GM19328 (cell line): ENCODE data around the gene TMEM255A.
"Not testable (repeated sequence)": the region's sequence is repeated elsewhere in the genome, so short reads cannot be mapped to it uniquely, and the experiment has no call there.

Experiments used
- ATAC-seq: cut with Tn5 transposase; IDR thresholded peaks from one replicate; pipeline ENCODE4 v1.9.1; 2021; ENCODE audit warnings: mild to moderate bottlenecking, moderate library complexity; ENCODE audit not compliant: unreplicated experiment

The TMEM255A gene

GRCh38 chrX:120310861-120311726 is at the start of gene TMEM255A:
TMEM255A (minus strand) TSS chrX:120311461; CDS start chrX:120311309, 152 bp downstream.
- ATAC-seq, result no peak

DNA sequence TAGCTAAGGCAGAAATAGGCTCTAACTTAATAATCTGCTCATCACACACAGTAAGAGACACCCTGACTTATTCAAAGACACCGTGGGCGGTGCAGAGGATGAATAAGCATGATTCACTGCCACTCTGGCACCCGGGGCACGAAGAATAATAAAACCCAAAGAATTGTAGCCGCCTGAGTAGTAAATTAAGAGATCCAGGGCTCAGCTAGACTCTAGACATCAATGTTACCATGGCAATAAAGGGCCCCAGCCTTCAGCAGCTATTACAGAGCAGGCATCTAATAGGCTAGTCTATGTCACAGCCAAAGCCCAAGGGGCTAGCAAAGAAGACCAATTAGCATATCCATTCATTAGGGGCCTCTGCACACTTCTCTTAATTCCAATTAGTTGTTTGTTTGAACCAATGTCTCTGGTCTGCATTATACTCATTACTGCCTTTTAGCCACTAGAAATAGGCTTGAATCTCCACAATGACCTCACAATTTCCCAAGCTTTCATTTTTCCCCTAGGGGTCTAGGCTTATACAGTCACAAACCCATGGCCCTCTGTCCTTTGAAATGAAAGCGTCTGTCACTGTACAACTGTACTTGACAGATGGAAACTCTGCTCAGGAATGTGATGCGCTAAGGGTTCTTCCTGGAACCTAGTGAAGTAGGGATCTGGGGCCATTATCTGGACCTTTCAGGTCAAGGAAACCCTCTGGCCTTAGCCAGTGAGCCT is 47.6 kb upstream of the TMEM255A start:
- no peak for ATAC-seq

GRCh38 chrX:120357186-120357585 is 45.9 kb upstream of the TMEM255A start:
- ATAC-seq, result no peak

GRCh38 chrX:120356084-120356483 is 44.8 kb upstream of the TMEM255A start:
- ATAC-seq, result no peak

- no peak for ATAC-seq
These were observed 39.3 kb upstream of the TMEM255A start for GRCh38 chrX:120350450-120351138.

DNA sequence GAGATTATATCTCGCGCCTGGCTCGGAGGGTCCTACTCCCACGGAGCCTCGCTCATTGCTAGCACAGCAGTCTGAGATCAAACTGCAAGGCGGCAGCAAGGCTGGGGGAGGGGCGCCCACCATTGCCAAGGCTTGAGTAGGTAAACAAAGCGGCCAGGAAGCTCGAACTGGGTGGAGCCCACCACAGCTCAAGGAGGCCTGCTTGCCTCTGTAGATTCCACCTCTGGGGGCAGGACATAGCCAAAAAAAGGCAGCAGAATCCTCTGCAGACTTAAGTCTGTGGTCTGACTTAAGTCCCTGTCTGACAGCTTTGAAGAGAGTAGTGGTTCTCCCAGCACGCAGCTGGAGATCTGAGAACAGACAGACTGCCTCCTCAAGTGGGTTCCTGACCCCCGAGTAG is 33.3 kb upstream of the TMEM255A start:
- ATAC-seq, result not testable (repeated sequence)

DNA sequence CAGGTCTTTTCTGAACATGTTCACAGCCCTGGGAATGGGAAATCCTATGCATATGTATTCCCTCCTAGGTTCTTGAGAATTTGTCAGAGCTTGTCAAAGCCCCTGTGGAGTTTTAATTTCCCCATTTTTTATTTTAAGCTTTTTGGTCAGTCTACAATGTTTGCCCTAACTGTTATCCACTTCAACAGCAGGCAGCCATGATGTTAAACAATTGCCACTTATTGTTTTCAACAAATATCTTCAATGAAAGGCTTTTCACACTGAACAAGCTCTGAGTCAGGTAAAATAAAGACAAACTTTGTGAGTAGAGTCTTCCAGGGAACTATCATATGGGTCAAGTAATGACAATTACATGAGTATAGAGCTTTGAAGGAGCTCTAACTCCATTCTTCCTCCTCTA is 25.6 kb upstream of the TMEM255A start:
- no peak for ATAC-seq

DNA sequence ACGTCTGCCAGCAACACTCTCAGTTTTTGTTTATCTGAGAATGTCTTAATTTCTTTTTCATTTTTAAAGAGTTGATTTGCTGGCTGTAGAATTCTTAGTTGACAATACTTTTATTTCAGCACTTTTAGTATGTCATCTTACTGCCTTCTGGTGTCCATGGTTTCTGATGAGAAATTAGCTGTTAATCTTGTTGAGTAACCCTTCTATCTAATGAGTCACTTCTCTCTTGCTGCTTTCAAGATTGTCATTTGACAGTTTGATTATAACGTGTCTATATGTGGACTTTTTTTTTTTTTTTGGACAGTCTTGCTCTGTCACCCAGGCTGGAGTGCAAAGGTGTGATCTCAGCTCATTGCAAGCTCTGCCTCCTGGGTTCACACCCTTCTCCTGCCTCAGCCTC is 24.0 kb upstream of the TMEM255A start:
- no peak for ATAC-seq

DNA sequence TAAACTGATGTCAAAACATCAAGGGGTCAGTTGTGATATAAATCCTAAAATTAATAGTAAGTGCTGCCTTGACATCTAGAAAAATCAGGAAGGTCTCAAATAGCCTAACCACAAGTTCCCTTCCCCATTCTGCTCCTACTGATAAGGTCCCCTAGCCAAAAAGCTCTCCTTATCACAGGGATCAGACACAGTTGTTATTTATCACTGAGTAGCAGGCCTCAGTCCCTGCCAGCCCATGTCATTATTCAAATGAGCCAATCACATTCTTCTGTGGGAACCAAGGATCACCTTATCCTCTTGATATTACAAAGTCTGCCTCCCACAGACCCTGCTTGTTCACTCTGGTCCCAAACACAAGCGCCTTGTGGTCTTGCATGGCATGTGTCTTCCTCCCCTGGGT is 23.3 kb upstream of the TMEM255A start:
- no peak for ATAC-seq

DNA sequence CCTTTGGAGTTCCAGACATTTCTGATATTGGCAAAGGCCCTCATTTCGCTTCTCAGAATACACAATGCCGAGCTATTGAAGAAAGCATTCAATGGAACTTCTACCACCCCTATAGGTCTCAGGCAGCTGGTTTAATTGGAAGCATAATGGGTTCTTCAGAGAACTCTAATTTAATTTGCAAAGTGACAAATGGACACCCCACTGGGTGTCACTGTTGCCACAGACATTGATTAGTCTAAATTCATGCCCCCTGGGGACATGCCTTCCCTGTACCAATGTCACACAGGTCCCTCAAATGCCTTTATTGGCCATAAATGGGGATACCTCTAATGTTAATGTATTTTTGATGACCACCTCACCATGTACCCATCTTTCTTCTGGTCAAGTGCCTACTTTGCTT is 22.9 kb upstream of the TMEM255A start:
- ATAC-seq, result no peak

DNA sequence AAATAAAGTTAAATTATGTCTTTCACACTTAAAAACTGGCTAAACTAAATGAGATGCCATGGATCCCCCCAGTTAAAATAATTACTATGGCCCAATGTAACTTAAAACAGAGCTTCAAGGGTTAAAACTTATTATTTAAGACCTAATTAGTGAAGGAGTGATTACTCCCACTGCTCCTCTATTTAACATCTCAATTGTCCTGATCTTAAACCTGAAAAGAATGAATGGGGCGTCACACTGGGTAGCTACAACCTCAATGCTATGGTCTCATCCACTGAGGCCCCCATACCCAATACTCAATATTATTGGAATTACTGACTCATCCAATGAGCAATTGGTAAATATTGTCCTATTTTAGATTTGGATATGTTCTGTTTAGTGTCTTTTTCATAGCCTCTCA is 21.1 kb upstream of the TMEM255A start:
- no peak for ATAC-seq

GRCh38 chrX:120331116-120331515 is 19.9 kb upstream of the TMEM255A start:
- no peak for ATAC-seq

DNA sequence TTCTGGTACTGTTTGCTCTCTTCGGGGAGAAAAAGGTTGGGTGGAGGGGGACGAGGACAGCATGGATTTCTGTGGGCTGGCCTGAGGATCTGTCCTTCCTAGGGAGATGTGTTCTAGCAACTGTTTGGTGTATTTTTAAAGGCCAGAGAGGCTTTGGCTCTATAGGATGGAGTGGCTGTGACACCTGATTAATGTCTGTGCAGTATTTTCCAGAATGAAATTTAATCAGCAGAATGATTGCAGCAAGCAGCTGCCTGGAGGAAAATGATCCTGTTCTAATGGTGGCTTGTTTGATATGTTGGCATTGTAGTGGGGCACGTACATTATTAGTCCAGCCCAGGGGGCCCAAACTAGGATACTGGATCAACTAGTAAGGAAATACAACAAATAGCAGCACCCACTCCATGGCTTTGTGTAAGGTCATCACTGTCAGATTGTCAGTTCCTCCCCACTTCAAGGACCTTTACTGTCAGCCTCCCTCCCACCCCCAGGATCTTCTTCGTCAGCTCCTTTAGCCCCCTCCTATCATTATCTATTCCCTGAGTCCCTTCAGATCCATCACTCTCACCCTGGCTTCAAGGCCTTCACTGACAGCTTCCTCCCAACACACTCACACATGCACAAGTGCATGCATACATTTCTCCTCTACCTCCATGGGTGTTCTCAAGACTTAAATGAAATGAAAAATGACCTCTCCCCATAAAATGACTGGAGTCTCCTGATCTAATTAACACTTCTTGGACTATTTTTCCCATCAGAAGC is 10.4 kb upstream of the TMEM255A start:
- ATAC-seq, result no peak

GRCh38 chrX:120318411-120318810 is 7.2 kb upstream of the TMEM255A start:
- no peak for ATAC-seq

- ATAC-seq, result no peak
These were observed 5.5 kb upstream of the TMEM255A start for GRCh38 chrX:120316587-120317283.

- ATAC-seq, result no peak
These were observed 4.5 kb upstream of the TMEM255A start for GRCh38 chrX:120315776-120316175.

GRCh38 chrX:120311727-120312063 is 434 bp upstream of the TMEM255A start:
- ATAC-seq, result no peak

DNA sequence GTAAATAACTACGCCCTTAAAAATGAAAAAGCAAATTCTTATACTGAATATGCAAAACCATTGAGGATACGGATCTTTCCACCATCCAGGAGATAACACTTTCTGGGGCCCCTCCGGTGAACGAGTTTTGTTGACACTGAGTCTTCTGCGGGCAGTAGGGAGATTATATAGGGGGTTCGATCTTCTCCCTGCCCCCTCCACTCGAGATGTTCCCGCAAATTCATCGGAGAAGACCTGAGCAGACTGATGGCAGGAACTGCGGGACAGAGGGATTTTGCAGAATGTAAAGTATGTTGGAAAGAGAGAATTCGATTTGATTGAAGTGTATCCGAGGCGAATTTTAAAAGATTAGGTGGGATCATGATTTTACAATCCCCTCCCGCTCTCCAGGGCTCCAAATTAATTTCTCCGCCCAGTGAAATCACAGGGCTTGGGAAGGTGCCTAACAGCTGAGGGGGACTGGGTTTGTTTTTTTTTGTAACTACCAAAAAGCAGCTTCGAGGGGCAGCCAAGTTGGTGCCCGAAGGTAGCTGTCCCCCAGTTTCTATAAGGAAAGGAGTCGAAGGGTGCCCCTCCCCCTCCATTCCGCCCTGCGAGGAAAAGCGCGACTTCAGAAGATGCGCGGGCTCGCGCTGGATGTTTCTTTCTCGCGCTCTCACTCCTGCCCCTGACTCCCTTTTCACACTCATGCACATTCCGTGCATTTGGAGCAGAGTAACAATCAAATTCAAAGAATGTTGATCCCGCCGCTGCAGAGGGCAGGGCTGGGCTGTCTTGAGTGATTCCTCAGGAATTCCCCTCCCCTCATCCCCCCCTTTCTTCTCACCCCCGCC is 1.2 kb downstream of the TMEM255A start:
- no peak for ATAC-seq
